NOMO-1 treated with dmso at 0.1 percent for 144 hours (cell line): ENCODE data around the gene KLF16.

ENCODE experiments used
- DNase-seq: peaks from one replicate; lab custom pipeline; 2025; ENCODE audit not compliant: unreplicated experiment; lab: John Stamatoyannopoulos, UW

The KLF16 gene

DNA sequence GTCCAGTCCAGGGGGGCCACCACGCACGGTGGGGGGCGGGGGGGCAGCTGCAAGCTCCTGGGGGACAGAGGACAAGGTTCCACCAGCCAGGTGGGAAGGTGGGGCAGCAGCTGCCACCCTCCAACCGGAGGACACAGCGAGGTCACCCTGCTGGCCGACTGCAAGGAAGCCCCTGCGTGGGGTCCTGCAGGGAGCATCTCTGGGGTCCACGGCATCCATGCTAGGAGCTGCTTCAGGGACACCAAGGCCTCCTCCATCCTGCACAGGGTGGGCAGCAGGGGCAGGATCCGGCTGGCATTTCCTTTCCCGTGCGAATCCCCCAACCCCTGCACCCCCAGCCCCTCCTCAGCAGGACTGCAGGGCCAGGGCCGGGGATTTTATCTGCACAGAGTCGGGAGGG is 8.3 kb upstream of the KLF16 start:
- no peak for DNase-seq

DNA sequence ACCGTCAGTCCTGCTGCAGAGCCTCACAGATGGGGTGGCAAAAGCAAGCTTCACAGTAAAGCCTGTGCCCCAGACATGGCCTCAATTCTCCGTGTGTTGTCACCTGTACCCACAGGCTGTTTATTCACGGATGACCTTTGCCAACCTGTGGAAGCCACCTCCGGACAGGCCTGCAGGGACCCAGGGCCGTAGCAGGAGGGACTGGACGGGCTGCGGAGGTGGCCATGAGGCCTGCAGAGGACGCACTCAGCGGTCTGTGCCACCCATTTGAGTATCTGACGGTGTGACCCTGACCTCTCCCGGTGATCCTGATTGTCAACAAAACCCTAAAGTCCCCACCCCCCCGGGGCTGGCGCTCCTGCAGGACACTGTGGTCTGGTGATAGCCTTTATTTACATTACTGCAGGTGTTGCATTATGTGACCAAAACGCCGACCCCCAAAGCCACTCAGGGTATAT is 7.8 kb upstream of the KLF16 start:
- DNase-seq = no peak

DNA sequence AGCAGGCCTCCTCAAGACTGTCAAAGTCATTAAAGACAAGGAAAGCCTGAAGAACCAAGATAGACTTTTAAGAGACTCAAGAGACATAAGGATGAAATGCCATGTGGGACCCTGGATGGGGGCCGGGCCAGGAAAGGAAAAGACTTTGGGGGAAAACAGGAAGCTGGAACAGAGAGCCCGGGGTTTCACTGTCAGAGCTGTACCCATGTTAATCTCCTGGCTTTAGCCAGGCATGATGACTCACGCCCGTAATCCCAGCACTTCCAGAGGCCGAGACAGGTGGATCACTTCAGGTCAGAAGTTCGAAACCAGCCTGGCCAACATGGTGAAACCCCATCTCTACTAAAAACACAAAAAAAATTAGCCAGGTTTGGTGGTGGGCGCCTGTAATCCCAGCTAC is 5.6 kb upstream of the KLF16 start:
- no peak for DNase-seq

DNA sequence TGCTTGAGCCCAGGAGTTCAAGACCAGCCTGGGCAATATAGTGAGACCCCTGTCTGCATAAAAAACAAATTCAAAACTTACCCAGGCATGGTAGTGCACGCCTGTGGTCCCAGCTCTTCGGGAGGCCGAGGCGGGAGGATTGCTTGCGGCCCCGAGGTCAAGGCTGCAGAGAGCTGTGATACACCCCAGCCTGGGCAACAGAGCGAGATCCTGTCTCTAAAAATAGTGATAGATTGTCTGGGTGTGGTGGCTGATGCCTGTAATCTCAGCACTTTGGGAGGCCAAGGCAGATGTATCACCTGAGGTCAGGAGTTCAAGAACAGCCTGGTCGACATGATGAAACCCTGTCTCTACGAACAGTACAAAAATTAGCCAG is 4.0 kb upstream of the KLF16 start:
- no peak for DNase-seq

DNA sequence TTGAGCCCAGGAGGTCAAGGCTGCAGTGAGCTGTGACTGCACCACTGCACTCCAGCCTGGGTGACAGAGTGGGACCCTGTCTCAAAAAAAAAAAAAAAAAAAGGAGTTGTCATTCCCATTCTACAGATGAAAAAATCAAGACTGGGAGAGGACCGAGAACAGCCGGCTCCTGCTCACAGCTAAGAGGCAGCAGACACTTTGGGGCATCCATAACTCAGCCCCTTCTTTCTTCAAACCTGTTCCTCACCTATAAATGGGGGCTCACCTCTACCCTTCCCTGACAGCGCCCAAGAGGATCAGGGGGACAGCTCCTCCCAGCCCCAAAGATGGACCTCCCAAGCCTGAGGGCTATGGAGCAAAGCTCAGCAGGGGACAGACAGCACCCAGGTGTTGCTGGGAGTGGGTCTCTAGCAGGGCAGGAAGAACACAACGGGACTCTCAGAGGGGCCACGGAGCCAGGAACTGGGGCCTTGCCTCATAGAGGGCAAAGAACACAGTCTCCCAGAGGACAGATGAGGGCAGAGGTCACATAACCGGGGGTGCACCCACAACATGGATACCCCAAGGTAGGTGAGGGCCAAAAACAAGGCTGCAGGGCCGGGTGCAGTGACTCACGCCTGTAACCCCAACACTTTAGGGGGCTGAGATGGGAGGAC is 3.4 kb upstream of the KLF16 start:
- no peak for DNase-seq

DNA sequence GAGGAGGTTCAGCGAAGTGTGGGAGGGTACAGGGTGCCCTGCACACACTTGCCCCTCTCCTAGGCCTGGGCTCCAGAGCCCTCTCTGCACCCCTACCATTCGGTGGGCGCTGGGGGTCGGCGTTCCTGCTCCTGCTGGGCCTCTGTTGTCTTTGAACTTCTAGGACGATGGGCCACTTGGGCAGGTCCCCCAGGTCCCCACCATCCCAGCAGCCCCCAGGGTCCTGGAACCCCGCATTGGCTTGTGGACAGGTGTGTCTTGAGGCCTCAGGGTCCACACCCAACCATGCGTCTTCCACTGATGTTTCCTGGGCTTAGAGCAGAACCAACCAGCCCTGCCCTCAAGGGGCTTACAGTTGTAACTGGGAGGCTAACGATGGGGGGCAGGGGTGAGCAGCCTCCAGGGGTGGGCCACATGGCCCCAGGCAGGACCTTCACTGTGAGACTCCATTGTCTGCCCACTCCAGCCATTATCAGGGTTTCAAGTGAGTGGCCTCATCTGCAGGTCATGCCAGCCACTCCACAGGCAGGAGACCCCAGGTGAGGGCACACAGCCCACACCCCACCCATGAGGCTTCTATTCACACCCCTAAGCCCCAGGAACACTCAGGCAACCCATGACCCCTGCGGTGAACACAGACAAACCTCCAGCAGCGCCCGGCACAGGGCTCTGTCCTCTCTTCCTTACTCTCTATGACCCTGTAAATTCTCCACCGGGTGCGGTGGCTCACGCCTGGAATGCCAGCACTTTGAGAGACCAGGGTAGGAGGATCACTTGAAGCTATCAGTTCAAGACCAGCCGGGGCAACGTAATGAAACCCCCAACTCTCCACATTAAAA is 2.0 kb upstream of the KLF16 start:
- DNase-seq = no peak

DNA sequence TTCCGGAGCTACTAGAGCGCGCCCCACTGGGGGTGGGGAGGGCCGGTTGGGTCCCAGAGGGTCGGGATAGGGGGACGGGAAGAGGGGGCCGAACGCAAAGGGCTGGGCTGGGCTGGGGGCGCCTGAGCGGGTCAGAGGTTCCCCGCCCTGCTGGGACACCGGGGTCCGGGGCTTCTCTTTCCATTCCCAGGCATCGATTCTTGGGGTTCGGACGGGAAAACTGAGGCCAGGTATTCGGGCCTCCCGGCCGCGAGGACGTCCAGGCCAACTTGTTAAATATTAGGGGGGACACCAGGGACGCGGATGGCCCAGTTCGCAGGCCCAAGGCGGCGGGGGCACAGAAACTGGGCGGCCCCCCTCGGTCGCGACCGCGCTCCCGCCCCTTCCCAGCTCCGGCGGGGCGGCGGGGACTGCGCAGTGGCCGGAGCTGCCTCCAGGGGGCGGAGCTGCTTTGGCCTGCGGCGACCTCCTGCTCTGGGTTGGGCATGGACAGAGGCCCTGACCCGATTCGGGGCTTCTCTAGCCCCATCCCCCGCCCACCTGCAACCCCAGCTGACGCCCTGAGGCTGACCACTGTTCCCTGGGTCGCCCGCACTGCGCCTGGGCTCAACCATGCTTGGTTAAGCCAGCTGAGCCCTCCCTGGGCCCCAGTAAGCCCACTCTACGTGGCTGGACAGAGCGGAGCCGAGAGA is 1.2 kb upstream of the KLF16 start:
- peak; percentile 46 for DNase-seq

DNA sequence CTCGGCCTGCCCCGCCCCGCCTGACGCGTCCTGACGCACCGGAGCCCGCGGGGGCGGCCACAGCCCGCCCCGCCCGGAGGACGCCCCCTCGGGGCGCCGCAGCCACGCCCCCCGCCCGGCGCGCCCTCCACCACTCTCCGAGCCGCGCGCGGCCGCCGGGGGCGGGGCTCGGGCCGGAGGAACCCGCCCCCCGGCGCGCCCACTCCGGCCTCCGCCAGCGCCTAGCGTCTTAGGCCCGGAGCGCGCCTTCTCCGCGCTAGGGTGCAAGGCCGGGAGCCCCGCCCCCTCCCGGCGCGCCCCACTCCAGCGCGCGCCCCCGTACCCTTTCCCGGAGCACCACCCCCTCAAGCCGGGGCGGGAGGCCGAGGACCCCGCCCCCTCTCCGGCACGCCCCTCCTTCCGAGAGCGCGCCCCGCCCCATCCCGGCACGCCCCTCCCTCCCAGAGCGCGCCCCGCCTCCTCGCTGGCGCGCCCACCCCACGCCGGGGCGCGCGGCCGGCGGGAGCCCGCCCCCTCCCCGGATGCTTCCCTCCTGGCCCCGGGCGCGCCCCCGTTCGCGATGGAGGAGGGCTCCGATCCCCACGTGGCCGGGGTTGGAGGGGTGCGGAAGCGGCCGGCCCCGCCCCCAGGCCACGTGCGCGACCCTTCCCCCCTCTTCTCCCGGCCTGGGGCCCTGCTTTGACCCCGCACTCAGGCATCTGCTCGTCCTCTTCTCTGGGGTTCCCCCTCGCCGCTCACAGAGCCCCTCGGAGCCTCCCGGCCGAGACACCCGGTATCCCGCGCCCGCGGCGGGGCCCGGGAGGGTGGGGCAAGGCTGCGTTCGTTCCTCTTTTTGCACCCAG is 480 bp upstream of the KLF16 start:
- peak; percentile 87 for DNase-seq

DNA sequence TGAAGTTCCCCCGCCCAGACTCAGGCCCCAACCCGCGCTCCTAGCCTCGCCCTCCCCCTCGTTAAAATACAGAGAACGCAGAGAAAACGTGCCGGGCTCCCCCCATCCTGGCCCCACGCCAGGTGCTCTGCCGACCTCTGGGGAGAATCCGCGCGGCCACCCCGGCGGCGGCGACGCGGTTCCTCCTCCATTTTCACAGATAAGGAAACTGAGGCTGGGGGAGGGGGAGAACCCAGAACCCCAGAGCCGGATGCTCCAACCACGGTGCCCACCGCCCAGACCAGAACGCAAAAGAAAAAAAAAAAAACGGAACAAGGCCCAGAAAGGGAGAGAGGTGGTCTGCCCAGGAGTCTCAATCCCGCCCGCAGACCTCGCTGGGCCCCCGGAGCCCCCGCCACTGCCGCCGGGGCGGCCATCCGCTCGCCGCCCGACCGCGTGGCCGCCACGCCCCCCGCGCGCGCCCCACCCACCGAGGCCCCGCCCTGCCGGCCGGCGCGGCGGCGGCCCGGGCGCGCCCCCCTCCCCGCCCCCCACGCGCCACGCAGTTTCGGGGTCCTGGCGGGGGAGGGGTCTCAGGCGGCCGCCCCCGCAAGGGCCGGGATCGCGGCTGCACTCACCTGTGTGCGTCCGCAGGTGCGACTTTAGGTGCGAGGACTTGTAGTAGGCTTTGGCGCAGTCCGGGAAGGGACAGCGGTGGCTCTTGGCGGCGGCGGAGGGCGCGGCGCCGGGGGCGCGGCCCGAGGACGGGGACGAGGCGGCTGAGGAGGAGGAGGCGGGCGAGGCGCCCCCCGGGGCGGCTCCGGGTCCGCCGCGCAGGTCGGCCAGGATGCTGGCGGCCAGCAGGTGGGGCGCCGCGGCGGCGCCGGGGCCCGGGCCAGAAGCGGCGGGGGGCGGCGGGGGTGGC is 703 bp downstream of the KLF16 start:
- no peak for DNase-seq

DNA sequence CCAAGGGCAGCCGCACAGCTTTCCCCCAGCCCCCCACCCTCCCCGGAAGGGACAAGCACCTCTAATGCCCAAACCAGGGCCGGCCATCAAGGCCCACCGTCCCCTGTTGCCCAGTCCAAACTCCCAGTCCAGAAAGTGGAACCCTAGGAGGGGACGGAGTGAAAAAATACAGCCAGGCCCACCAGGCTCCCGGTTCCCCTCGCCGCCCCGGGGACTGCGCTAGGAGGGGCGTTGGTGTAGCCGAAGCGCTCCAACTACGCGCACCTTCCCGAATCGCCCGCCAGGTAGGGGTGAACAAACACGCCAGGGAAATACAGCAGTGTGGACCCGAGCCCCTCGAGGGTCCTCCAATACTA is 1.3 kb downstream of the KLF16 start:
- no peak for DNase-seq

DNA sequence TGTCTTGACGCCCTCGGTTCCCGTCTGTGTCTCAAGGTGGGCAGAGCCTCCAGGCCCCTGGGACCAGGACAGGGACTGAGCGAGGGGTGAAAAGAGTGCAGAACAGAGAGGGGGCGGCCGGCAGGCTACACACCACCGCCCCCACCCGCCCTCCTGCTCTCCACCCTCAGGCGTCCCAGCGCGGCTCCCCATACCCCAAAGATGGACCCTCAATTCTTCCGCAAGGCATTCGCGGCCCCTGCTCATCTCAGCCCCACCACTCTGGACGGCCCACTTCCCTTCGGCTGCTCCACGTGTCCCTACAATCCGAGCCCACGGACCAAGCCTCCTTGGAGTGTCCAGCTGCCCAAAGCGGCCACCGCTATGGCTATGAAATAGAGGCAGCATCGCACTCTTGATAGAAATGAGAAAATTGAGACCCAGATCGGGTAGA is 1.8 kb downstream of the KLF16 start:
- DNase-seq = no peak

DNA sequence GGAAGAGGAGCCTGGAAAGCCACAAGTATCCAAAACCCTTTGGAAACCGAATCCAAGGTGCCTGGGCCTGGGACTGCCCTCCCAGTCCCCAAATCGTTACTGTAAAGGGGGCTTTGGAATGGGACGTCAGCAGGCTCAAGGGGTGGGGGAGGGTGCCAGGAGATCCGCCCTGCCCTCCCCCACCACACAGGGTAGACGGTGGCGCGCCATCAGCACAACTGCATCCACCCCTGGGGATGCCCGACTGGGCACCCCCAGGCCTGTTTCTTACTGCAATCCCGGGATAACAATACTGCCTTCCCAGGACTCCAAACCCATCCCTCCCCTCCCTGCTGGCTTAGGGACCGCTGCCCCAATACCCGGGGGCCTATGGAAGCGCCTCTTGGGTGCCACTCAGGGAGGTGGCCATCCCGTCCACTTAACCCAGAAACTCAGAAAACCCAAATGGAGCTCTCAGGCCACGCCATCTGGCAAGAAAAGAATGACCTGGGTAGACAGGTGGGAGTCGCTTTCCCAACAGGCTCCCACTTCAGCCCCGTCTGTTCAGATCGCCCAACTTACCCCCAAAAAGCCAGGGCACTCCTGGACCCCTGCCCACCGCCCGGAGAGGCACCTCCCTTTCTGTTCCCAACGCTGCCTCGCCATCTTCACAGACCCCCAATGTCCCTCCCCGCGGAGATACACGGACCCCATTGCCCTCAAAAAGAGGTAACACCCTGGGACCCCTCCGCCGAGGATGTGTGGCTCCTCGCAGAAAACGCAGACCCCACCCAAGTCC is 2.4 kb downstream of the KLF16 start:
- DNase-seq = no peak

DNA sequence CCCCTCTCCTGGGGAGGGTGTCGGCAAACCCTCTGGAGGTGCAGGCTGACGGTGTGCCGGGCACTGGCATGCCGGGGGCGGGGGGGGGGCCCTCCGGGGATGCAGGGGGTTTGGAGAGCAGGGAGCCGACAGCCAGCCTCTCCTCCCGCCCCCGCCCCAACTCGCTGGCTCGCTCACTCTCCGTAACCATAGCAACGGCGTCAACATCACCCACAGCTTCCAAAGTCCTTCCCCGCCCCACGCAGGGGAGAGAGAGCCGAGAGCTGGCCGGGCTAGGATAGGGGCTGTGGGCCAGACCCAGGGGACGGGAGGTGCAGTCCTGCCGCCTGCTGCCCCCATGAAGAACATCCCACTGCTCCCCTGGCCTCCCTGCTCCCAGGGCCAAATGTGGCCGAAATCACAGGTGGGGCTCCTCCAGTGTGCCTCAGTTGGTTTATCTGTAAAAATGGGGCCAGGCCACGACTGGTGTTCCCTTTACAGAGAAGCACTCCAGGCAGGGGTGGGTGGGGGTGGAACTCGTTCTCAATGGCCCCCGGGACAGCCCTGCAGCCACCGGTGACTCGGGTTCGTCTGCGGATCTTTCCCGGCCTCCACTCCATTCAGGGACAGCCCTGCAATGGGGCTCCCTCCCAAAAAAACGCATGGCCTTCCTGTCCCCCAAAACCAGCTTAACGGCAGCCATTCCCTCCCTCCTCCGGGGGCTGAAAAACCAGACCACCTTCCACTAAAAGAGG is 3.2 kb downstream of the KLF16 start:
- DNase-seq = no peak

DNA sequence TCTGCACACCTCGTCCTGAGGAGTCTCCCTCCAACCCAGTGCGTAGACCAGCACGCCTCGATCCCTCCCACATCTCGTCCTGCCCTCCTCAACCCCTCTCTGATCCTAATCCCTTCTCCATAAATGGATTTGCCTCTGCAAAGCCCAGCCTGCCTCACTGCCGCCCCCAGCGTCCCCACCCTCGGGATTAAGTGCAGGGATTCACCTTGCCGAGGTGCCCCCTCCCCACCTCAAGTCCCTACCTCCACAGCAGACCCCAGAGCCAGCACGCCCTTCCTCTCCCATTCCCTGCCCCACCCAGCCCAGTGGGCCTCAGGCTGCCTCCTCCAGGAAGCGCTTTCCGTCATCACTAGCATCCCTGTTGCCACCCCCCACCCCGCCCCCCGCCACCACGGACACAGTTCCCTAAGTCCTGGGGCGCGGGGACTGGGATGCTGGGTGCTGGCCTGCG is 4.0 kb downstream of the KLF16 start:
- no peak for DNase-seq

DNA sequence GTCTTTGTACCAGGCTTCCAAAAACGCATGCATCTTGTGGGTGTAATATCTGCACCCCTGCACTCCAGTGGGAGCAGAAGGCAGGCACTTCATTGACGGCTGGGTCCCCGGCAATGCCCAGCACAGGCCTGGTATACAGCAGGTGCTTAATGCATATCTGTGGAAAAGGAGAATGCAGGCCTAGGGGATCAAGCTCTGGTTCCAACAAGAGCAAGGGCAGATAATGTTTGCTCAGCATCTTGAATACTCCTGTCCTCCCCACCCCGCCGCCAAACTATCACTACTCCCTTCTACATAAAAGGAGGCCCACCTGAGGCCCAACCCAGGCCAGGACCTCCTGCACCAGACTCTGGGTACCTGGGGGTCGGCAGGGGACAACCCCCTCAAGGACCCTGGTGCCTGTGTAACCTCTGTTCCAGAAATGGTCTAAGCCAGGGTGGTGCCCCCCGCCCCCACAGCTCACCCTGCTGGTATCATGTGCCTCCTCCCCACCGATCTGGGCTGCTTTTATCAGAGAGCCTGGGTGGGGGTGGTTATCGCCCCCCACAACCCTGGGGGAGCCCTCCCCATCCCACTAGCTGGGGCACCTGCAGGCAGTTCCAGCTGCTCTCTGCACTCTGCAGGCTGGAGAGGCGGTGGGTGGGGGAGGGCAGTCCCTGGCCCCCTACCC is 4.8 kb downstream of the KLF16 start:
- DNase-seq = no peak

DNA sequence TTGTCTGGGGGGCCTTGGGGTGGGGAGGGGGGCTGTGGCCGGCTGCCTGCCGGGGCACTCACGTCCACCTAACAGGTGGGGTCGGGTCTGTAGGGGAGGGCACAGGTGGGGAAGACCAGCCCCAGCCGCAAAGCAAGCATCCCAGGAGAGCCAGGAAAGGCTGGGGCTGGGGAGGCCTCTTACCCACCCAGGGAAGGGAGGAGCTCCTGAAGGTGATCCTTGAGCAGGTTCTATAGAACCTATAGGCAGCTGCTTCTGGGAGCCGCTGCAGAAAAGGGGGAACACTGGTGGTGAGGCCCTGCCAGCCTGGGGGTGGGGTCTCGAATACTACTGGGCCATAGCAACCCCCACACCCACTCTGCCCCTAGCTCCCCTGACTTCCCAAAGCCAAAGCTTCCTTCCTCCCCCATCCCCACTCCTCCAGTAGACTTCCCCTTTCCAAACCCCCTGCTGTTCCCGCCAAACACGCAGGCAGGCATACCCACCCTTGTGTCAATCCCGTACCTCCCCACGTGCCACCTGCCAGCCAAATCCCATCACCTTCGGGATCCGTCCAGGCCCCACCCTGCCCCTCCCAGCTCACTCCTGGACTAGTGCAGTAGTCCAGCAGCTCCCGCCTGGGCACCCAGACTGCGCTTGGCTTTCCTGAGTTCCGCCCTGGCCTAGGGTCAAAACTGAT is 5.6 kb downstream of the KLF16 start:
- DNase-seq = no peak
